K562 (cell line): ENCODE data around the gene RERG. TPM values are rescaled to one million over a fixed set of nuclear protein-coding genes. Genes with fewer than 3 reads are reported as not detected.

Experiments
- ATAC-seq: fragments of 200-7000 bp; cut with Tn5 transposase; 3 replicates; pipeline ENCODE4 v1.9.1; 2020; ENCODE audit warnings: moderate library complexity
- BruUV-seq: library from RNA; stranded (reverse); fragments of 400-500 nt; replicated peaks from 2 replicates; lab custom pipeline; 2021; lab: Mats Ljungman, UMichigan
- CTCF ChIA-PET: fragments of 300-600 bp; formaldehyde crosslinking; extraction: SDS; loops from one replicate; lab custom pipeline; 2021; ENCODE audit warnings: low intra/inter-chr PET ratio; lab: Yijun Ruan, JAX
- POLR2A ChIA-PET: fragments of 300-600, 350-650 bp; sonication (Branson Sonifier 250); formaldehyde crosslinking; extraction: SDS; loops from one replicate; lab custom pipeline; 2021; ENCODE audit warnings: antibody characterized with exemption, inconsistent platforms; lab: Yijun Ruan, JAX
- DNase-seq, 4 experiments: peaks; one replicate each; pipeline versions ENCODE4 v3.0.0 to v3.0.0-alpha.2; 2011 to 2018; ENCODE audit warnings: low spot score in 3 of 4, mixed read lengths in 3 of 4; ENCODE audit errors: extremely low read depth in 1 of 4
- FAIRE-seq: peaks from 2 replicates; lab custom pipeline; 2011; peaks lifted over from hg19 to GRCh38; lab: Jason Lieb, UNC
- H2AFZ ChIP-seq: 2 replicates; pipeline ENCODE4 v1.6.0; 2011; ENCODE audit warnings: low read depth, low read length, control low read depth, inconsistent platforms
- H3K27ac ChIP-seq: fragments of 200-600 bp; 3 replicates; pipeline ENCODE4 v1.8.0; 2011; ENCODE audit warnings: low read depth, mild to moderate bottlenecking, control low read depth, inconsistent platforms, low read length, moderate library complexity, mixed read lengths; ENCODE audit errors: extremely low read depth
- H3K27me3 ChIP-seq, 2 experiments: fragments of 300-600 bp in 1 of 2; 2 replicates in 1 of 2; 3 replicates in 1 of 2; pipeline versions ENCODE4 v1.6.0 to v1.8.0; 2011; ENCODE audit warnings: inconsistent platforms in 2 of 2, low read length in 2 of 2, mild to moderate bottlenecking in 1 of 2, mixed read lengths in 1 of 2, moderate library complexity in 1 of 2; ENCODE audit not compliant: control insufficient read depth in 2 of 2, insufficient read depth in 2 of 2
- H3K36me3 ChIP-seq: fragments of 300-600 bp; 3 replicates; pipeline ENCODE4 v1.8.0; 2011; ENCODE audit warnings: mild to moderate bottlenecking, low read length, inconsistent platforms; ENCODE audit not compliant: control insufficient read depth, insufficient read depth
- H3K4me1 ChIP-seq, 2 experiments: fragments of 200-600 bp in 1 of 2; replicated peaks in 1 of 2; 2 replicates in 1 of 2; 3 replicates in 1 of 2; pipeline versions ENCODE4 v1.5.1 to v1.8.0; 2011; ENCODE audit warnings: inconsistent platforms in 2 of 2, low read length in 2 of 2, mild to moderate bottlenecking in 1 of 2, mixed read lengths in 1 of 2, moderate library complexity in 1 of 2; ENCODE audit not compliant: control insufficient read depth in 2 of 2, insufficient read depth in 2 of 2
- H3K4me2 ChIP-seq: 2 replicates; pipeline ENCODE4 v1.6.1; 2011; ENCODE audit warnings: low read length, control low read depth, inconsistent platforms, mixed read lengths; ENCODE audit not compliant: insufficient read depth
- H3K4me3 ChIP-seq: fragments of 200-600 bp; sonication (generic), shearing (Covaris generic); 2 replicates; pipeline ENCODE4 v1.5.1; 2016; ENCODE audit warnings: control low read depth, inconsistent platforms
- H3K79me2 ChIP-seq: fragments of 200-600 bp; 3 replicates; pipeline ENCODE4 v1.8.0; 2011; ENCODE audit warnings: low read length, inconsistent platforms; ENCODE audit not compliant: control insufficient read depth, insufficient read depth
- H3K9ac ChIP-seq, 2 experiments: 2 replicates each; pipeline versions ENCODE4 v1.6.0 to v1.6.1; 2011; ENCODE audit warnings: low read depth in 2 of 2, low read length in 2 of 2, control low read depth in 1 of 2, inconsistent platforms in 1 of 2, mild to moderate bottlenecking in 1 of 2, mixed read lengths in 1 of 2; ENCODE audit not compliant: insufficient read depth in 1 of 2
- H3K9me1 ChIP-seq: one replicate; pipeline ENCODE4 v1.6.0; 2011; ENCODE audit warnings: inconsistent platforms, mild to moderate bottlenecking, low read length, moderate library complexity; ENCODE audit not compliant: control insufficient read depth, insufficient read depth
- H3K9me3 ChIP-seq: replicated peaks from 2 replicates; pipeline ENCODE4 v1.5.1; 2011; ENCODE audit warnings: low read depth, low read length, inconsistent platforms; ENCODE audit not compliant: control insufficient read depth, insufficient read depth
- H4K20me1 ChIP-seq: replicated peaks from 2 replicates; pipeline ENCODE4 v1.6.1; 2011; ENCODE audit warnings: low read length, inconsistent platforms, mixed read lengths; ENCODE audit not compliant: control insufficient read depth, insufficient read depth
- NCOA1 ChIP-seq: fragments of 450-650 bp; IDR thresholded peaks from 2 replicates; pipeline ENCODE4 v1.6.1; 2016; ENCODE audit warnings: low read depth
- RB1 ChIP-seq: fragments of 450-650 bp; IDR thresholded peaks from 2 replicates; pipeline ENCODE4 v1.6.1; 2017; ENCODE audit warnings: low read depth, mild to moderate bottlenecking
- RNF219 ChIP-seq: fragments of 250-450 bp; sonication (Bioruptor Pico); IDR thresholded peaks from 2 replicates; pipeline ENCODE4 v1.5.0; 2022; ENCODE audit warnings: mild to moderate bottlenecking
- WGBS: fragments of 100-300 bp; shearing (Covaris generic); methylation state at CpG from one replicate; pipeline ENCODE4 v1.1.6; 2016; ENCODE audit warnings: low coverage, mixed read lengths; ENCODE audit not compliant: insufficient coverage; ENCODE audit errors: missing lambda C conversion rate; 5-methylcytosine and 5-hydroxymethylcytosine counted together
- in situ Hi-C: fragments of 300-500 bp; cut with MboI; formaldehyde crosslinking; loops from 4 replicates; pipeline ENCODE4 v1.15.0; 2018; ENCODE audit warnings: inconsistent platforms, mixed read lengths
- intact Hi-C: fragments of 100-400 bp; cut with micrococcal nuclease; formaldehyde crosslinking; loops from 2 replicates; pipeline ENCODE4 v1.14.2; 2022
- polyA plus RNA-seq, 8 experiments: library from polyadenylated mRNA; depleted of rRNA in 4 of 8; stranded (reverse) in 5 of 8; unstranded in 3 of 8; fragments of >200 nt; fragmentation: Nextera tagmentation in 2 of 8; fragmentation: Illumina TruSeq in 1 of 8; extraction: Ambion mirVana in 2 of 8; extraction: Trizol in 1 of 8; gene quantifications; 2 replicates each; pipeline versions ENCODE4 v1.2.1 to v1.2.3, GENCODE V29; 2011 to 2014; ENCODE audit warnings: inconsistent platforms in 1 of 8, missing spikeins in 1 of 8
- total RNA-seq, 7 experiments: library from RNA; depleted of rRNA in 6 of 7; stranded (reverse); fragments of >200 nt in 6 of 7; fragmentation: Illumina TruSeq in 2 of 7; extraction: Trizol in 2 of 7; gene quantifications; 2 replicates each; pipeline versions ENCODE4 v1.2.1 to v1.2.3, GENCODE V29; 2011 to 2021; ENCODE audit warnings: low replicate concordance in 1 of 7
- TF ChIP-seq, protein P1 (sequence below), 2 experiments: fragments of 450-650 bp; IDR thresholded peaks; 2 replicates each; pipeline ENCODE4 v1.6.1; 2016

The RERG gene
- total and polyA plus RNA-seq, 9 of the 15 experiments (the other 6 are each of a cell fraction or from before 2014, with no cell fraction given) = 2.2 to 7.3 (median 3.0) TPM

GRCh38 chr12:15168026-15168678, 53.1 kb downstream of the RERG start:
- H3K4me3 ChIP-seq = no peak overlapping the region
- no peak for ATAC-seq
- ChIA-PET POLR2A (no interaction called here), CTCF (no interaction called here)
- H3K4me2 ChIP-seq = no peak overlapping the region
- no peaks in the 10 kb centered on the region for H3K36me3 ChIP-seq
- H3K79me2 ChIP-seq = no peaks in the 10 kb centered on the region
- no peak for FAIRE-seq
- H3K9ac ChIP-seq = no peak overlapping the region
- H3K9me1 ChIP-seq = no peaks in the 10 kb centered on the region
- H3K27me3 ChIP-seq = no peaks in the 10 kb centered on the region
- WGBS = 0% methylated on average over 5 of the region's 5 CpGs
- no peaks in the 10 kb centered on the region for H3K4me1 ChIP-seq
- no peaks in the 10 kb centered on the region for H3K9me3 ChIP-seq
- in situ Hi-C loops = no loop called here
- no TSS peak for BruUV-seq
- no peak overlapping the region for H3K27ac ChIP-seq
- H4K20me1 ChIP-seq = no peaks in the 10 kb centered on the region
- no peak for DNase-seq
- H2AFZ ChIP-seq = no peak overlapping the region
- TF ChIP-seq RNF219 = no peak
- TF ChIP-seq, protein P1, sequence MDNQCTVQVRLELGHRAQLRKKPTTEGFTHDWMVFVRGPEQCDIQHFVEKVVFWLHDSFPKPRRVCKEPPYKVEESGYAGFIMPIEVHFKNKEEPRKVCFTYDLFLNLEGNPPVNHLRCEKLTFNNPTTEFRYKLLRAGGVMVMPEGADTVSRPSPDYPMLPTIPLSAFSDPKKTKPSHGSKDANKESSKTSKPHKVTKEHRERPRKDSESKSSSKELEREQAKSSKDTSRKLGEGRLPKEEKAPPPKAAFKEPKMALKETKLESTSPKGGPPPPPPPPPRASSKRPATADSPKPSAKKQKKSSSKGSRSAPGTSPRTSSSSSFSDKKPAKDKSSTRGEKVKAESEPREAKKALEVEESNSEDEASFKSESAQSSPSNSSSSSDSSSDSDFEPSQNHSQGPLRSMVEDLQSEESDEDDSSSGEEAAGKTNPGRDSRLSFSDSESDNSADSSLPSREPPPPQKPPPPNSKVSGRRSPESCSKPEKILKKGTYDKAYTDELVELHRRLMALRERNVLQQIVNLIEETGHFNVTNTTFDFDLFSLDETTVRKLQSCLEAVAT (IDR thresholded peaks at IDR 0.05) = no peak
- TF ChIP-seq NCOA1 = no peak
- TF ChIP-seq RB1 = no peak
- TF ChIP-seq, all 486 proteins: peak for 0
- intact Hi-C loops = no loop called here
